ENCODE measurements around the gene CTF1. TPM values are rescaled to one million over a fixed set of nuclear protein-coding genes. Genes with fewer than 3 reads are reported as not detected.

Gene CTF1
- total RNA-seq, 1 experiment from 2014 or later, result 1.4 TPM

GRCh38 chr16:30892670-30893416, 3.6 kb upstream of the CTF1 start (continued):
- TF ChIP-seq NR3C1 (CRISPR knock-in tag; conservative IDR thresholded peaks at IDR 0.05; ENCODE audit: low read depth) (no peak), ZNF416 (CRISPR knock-in tag; IDR thresholded peaks at IDR 0.05) (no peak)
- TF ChIP-seq, protein P1, sequence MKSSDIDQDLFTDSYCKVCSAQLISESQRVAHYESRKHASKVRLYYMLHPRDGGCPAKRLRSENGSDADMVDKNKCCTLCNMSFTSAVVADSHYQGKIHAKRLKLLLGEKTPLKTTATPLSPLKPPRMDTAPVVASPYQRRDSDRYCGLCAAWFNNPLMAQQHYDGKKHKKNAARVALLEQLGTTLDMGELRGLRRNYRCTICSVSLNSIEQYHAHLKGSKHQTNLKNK (CRISPR knock-in tag; IDR thresholded peaks at IDR 0.05), result no peak

- no peak overlapping the region for H3K27ac Mint-ChIP-seq
- CTCF ChIA-PET, result interaction anchor here (0.5 to 1.8 kb wide), 4 partner anchors 49 to 258 kb away, joined by 3 to 11 read pairs (median 4); no protein-coding TSS in a partner anchor
- H3K27me3 Mint-ChIP-seq (ENCODE audit: low read depth), result peaks cover 23% of the 10 kb centered on the region
- DNase-seq (ENCODE audit: low spot score) (peak; percentile 48), ATAC-seq (no peak)
- POLR2A ChIA-PET, result interaction anchor here (0.5 to 1.5 kb wide), 3 partner anchors 9 to 118 kb away, joined by 3 read pairs; no protein-coding TSS in a partner anchor
- H3K36me3 Mint-ChIP-seq, result peaks cover 3% of the 10 kb centered on the region; the same call in 1 of the 2 replicates
- H3K4me3 Mint-ChIP-seq, result peak overlapping the region; percentile 75
- peaks cover 24% of the 10 kb centered on the region for H3K4me1 Mint-ChIP-seq
- no peak for TF ChIP-seq ZSCAN18 (CRISPR knock-in tag; IDR thresholded peaks at IDR 0.05)
- no peak for TF ChIP-seq TEAD1 (CRISPR knock-in tag; IDR thresholded peaks at IDR 0.05)
- TF ChIP-seq SMAD3 (CRISPR knock-in tag; IDR thresholded peaks at IDR 0.05; ENCODE audit: borderline replicate concordance), result no peak
- TF ChIP-seq ARID4B (CRISPR knock-in tag; IDR thresholded peaks at IDR 0.05; ENCODE audit: borderline replicate concordance), result no peak
- no peak for TF ChIP-seq ZNF317 (CRISPR knock-in tag; IDR thresholded peaks at IDR 0.05; ENCODE audit: borderline replicate concordance, low read depth)
- no peak for TF ChIP-seq NR2C2 (CRISPR knock-in tag; IDR thresholded peaks at IDR 0.05)
- TF ChIP-seq ZNF281 (CRISPR knock-in tag; IDR thresholded peaks at IDR 0.05), result no peak
- TF ChIP-seq ESRRA (CRISPR knock-in tag; IDR thresholded peaks at IDR 0.05; ENCODE audit: borderline replicate concordance), result no peak
- no peaks in the 10 kb centered on the region for H3K9me3 Mint-ChIP-seq
Measured at GRCh38 chr16:30893417-30893743, 3.0 kb upstream of the CTF1 start.
